GM12801 (cell line): ENCODE measurements around the gene INPP4B.

Source experiments
- CTCF ChIP-seq: IDR thresholded peaks from one replicate; pipeline ENCODE4 v1.5.1; 2011; ENCODE audit warnings: control low read depth; ENCODE audit not compliant: insufficient read length; ENCODE audit errors: extremely low read depth

The INPP4B gene

GRCh38 chr4:142248946-142249345 is 597.2 kb downstream of the INPP4B start:
- TF ChIP-seq CTCF: no peak

DNA sequence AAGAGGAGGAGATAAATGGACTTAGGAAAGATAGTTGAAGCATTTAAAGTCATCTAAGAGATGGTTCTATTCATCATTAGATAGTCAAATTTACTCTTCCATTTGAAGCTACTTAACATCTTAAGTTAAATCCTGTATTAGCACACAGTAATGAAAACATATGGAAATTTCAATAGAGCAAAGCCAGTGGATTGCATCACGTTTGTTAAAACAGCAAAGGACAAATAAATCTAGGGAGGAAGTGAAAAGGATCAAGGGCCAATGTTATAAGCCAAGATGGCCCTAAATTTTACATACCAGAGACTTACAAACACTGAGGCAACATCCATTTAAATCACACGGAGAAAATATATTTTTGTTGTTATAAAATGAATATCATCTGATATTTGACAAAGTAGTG is 602.8 kb downstream of the INPP4B start:
- no peak for TF ChIP-seq CTCF

GRCh38 chr4:142242156-142242555 is 603.9 kb downstream of the INPP4B start:
- TF ChIP-seq CTCF: no peak

DNA sequence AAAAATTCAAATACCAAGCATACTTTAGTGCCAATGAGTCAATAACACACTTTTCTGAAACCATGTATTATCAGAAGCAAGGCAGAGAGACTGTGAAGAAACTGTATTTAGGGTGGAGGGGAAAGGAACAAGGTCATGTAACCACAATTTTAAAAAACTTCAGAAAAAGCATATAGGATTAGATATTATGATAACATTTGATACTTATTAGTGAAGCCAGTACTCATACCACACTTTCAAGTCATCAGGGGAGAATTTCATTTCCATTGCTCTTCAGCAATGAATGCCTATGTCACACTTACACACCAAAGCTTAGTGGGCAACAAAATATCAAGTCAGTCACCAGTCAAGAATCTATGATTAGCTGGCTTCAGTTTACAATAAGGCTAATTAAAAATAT is 607.5 kb downstream of the INPP4B start:
- no peak for TF ChIP-seq CTCF

DNA sequence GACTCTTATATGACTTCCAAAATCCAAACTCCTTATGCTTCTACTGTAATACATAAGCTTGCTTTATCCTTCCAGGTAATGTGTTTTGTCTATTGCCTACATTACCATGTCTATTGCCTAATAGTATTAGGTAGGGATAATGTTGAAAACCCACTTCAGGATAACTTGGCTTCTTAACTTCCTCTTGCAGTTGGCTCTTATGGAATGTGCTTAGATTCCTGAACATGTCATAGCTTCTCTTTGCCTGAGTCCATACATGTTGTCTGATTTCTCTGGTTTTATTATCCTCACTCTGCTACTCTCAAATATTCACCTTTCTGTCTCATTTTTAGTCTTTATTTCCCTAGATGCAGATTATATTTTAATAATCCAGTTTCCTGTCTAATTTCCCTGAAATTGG is 609.8 kb downstream of the INPP4B start:
- TF ChIP-seq CTCF: no peak

GRCh38 chr4:142231787-142232186 is 614.3 kb downstream of the INPP4B start:
- TF ChIP-seq CTCF: no peak

DNA sequence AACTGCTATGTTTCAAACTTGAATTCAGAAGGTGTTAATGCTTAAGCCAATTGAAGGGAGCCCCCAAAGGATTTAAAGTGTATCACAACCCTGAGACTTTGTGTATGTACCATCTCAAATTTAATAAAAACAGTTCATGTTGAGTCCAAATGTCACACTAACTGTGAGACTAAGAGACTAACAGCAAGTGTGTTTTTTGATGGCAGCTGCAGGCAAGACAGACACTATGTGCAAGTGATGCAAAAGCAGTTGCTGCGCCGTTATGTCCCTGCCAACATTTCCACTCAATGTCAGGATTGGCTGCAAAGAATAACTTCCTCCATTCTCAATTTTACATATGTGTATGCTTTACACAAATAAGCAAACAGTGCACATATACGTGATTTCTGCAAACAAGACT is 615.1 kb downstream of the INPP4B start:
- TF ChIP-seq CTCF: no peak

- no peak for TF ChIP-seq CTCF
Observed at GRCh38 chr4:142226014-142226413, 620.1 kb downstream of the INPP4B start.
